ENCODE data around the gene KCNK3. TPM values are rescaled to one million over a fixed set of nuclear protein-coding genes. Genes with fewer than 3 reads are reported as not detected.

KCNK3 gene
- total RNA-seq, 1 donor from 2014 or later: 21.7 TPM

DNA sequence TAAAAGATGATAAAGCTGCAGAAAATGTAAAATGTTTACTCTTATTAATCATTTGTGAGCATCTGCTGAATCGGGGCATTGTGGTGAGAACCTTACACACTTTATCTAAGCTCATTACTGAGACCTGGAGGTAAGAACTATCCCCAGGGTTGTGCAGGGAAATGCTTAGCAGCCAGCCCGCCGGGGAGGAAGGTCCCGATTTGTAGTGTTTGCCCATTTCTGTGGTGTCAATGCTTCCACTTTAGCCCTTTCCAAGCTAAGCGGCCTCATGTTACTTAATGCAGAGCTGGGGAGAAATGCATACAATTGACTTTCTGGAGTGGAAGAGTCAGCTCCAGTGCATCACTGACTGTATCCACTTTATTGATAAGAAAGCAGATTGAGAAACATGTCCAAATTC is 20.8 kb upstream of the KCNK3 start:
- no peak for DNase-seq
- no peak overlapping the region for H3K27ac Mint-ChIP-seq (ENCODE audit: unreplicated experiment)
- H3K9me3 Mint-ChIP-seq (ENCODE audit: unreplicated experiment): peaks cover 3% of the 10 kb centered on the region
- H3K4me3 Mint-ChIP-seq (ENCODE audit: unreplicated experiment): no peak overlapping the region
- TF ChIP-seq, protein P1, sequence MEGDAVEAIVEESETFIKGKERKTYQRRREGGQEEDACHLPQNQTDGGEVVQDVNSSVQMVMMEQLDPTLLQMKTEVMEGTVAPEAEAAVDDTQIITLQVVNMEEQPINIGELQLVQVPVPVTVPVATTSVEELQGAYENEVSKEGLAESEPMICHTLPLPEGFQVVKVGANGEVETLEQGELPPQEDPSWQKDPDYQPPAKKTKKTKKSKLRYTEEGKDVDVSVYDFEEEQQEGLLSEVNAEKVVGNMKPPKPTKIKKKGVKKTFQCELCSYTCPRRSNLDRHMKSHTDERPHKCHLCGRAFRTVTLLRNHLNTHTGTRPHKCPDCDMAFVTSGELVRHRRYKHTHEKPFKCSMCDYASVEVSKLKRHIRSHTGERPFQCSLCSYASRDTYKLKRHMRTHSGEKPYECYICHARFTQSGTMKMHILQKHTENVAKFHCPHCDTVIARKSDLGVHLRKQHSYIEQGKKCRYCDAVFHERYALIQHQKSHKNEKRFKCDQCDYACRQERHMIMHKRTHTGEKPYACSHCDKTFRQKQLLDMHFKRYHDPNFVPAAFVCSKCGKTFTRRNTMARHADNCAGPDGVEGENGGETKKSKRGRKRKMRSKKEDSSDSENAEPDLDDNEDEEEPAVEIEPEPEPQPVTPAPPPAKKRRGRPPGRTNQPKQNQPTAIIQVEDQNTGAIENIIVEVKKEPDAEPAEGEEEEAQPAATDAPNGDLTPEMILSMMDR (IDR thresholded peaks at IDR 0.05; ENCODE audit: partially characterized antibody, unreplicated experiment): no peak
- peaks cover 10% of the 10 kb centered on the region for H3K36me3 Mint-ChIP-seq (ENCODE audit: unreplicated experiment)
- peaks cover 12% of the 10 kb centered on the region for H3K4me1 Mint-ChIP-seq (ENCODE audit: low read depth, unreplicated experiment)
- peaks cover 11% of the 10 kb centered on the region for H3K27me3 Mint-ChIP-seq (ENCODE audit: unreplicated experiment)

DNA sequence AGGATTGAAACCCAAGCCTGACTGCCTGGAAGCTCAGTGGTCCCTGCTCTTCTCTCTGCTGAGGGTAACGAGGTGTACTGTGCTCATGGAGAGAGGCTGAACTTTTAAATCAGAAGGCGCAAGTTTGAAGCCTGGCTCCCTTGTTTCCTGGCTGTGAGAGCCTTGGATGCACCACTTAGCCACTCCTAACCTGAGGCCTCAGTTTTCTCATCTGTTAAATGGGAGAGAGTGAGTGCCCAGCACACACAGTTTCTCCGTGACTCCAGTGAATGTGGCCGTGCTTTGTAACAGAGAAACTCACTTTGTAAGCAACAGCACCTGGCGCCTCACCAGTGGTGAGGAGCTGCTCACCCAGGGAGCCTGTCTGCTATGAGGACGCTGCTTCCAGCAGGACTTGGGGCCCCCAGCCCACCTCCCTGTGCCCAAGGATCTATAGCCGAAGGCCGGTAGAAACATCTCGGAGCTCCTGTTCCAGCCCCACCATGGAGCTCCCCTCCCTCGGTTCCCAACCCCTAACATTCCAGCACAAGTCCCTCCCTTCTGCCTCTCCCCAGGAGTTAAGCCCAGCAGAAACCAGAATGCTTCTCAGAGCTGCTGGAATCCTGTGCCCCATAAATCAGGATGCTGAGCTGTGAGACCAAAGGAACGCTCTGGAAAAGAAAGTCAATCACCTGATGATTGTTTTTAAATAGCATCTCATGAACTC is 20.3 kb upstream of the KCNK3 start:
- Mint-ChIP-seq H3K4me1 (ENCODE audit: low read depth, unreplicated experiment) (peaks cover 12% of the 10 kb centered on the region), H3K27ac (ENCODE audit: unreplicated experiment) (no peak overlapping the region), H3K36me3 (ENCODE audit: unreplicated experiment) (peaks cover 8% of the 10 kb centered on the region), H3K27me3 (ENCODE audit: unreplicated experiment) (peaks cover 11% of the 10 kb centered on the region), H3K4me3 (ENCODE audit: unreplicated experiment) (no peak overlapping the region), H3K9me3 (ENCODE audit: unreplicated experiment) (no peaks in the 10 kb centered on the region)
- TF ChIP-seq, protein P1 (IDR thresholded peaks at IDR 0.05; ENCODE audit: partially characterized antibody, unreplicated experiment): no peak
- DNase-seq: no peak

DNA sequence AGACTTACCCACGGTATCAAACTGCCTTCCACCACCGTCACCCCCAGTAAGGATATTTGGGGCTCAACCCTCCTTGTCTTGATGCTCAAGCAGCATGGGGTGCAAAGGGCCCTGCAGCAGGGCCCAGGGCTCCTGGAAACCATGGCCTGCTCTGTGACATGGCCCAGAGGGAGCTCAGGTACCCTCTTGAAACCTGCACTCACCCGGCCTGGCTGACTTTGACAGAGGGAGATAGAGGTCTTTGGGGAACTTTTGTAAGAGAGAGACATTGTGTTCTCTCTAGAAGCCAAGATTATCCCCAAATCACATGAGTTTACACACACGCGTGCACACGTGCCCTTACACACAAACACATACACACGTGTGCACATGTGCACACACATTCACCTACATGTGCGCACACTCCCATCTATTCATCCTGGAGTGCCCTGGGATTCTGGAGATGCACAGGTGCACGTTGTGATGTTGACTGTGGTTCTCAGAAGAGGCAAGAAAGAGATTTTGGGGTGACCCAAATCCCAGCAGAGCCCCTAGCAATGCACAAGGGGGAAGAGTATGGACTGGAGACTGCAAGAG is 19.6 kb upstream of the KCNK3 start:
- TF ChIP-seq, protein P1 (IDR thresholded peaks at IDR 0.05; ENCODE audit: partially characterized antibody, unreplicated experiment): no peak
- H3K4me3 Mint-ChIP-seq (ENCODE audit: unreplicated experiment): no peak overlapping the region
- H3K36me3 Mint-ChIP-seq (ENCODE audit: unreplicated experiment): peaks cover 11% of the 10 kb centered on the region
- H3K9me3 Mint-ChIP-seq (ENCODE audit: unreplicated experiment): no peaks in the 10 kb centered on the region
- peaks cover 12% of the 10 kb centered on the region for H3K4me1 Mint-ChIP-seq (ENCODE audit: low read depth, unreplicated experiment)
- H3K27ac Mint-ChIP-seq (ENCODE audit: unreplicated experiment): no peak overlapping the region
- H3K27me3 Mint-ChIP-seq (ENCODE audit: unreplicated experiment): peaks cover 11% of the 10 kb centered on the region
- no peak for DNase-seq

DNA sequence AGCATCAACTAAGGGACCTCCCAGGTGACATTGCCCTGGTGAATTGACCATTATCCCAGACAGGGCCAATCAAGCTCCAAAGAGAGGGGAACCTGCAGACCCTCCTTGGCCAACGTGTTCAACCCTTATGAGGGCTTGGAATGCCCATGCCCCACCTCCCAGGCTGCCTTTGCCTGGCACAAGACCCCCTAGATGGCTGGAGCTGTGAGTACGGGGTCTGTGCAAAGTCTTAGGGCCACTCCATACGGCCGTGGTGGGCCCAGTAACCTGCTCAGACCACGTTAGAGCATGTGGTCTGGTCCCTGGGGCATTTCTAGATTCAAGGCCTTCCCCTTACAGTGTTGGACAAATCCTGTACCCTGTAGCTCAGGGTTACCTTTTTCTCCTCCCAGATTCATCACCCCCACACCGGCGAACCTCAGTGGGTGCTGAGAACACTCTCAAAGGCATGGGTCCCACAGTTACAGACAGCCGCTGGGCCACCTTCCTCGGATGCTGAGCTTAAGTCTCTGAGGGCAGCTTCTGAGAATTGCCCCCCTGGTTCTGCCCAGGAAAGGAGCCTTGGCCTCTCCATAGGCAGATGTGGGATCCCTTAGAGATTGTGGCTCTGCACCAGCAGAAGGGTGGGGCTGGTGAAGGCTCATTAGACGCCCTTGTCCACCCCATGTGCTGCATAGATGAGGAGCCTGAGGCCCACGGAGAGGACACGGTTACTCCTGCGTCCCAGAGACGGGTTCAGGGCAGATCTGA is 18.3 kb upstream of the KCNK3 start:
- peaks cover 11% of the 10 kb centered on the region for H3K27me3 Mint-ChIP-seq (ENCODE audit: unreplicated experiment)
- TF ChIP-seq, protein P1 (IDR thresholded peaks at IDR 0.05; ENCODE audit: partially characterized antibody, unreplicated experiment): no peak
- H3K36me3 Mint-ChIP-seq (ENCODE audit: unreplicated experiment): peaks cover 13% of the 10 kb centered on the region
- no peak for DNase-seq
- H3K9me3 Mint-ChIP-seq (ENCODE audit: unreplicated experiment): no peaks in the 10 kb centered on the region
- no peak overlapping the region for H3K4me3 Mint-ChIP-seq (ENCODE audit: unreplicated experiment)
- no peak overlapping the region for H3K27ac Mint-ChIP-seq (ENCODE audit: unreplicated experiment)
- peaks cover 8% of the 10 kb centered on the region for H3K4me1 Mint-ChIP-seq (ENCODE audit: low read depth, unreplicated experiment)

DNA sequence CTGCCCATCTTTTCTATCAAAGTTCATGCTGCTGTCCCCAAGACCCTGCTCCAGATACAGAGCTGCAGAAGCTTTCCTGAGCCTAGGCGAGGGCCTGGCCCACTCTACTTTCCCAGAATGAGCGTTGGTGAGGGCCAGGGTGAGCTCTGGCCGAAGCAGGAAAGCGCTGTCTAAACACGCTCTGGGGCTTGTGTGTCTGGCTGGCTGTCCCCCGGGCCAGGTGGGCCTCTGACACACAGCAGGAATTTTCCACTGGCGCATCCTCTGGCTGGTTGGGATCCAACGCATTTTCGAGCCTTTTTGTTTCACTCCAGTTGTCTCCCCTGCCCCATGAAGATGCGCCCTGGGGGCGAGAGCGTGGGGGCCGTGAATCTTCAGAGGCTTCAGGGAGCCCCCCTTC is 17.8 kb upstream of the KCNK3 start:
- Mint-ChIP-seq H3K36me3 (ENCODE audit: unreplicated experiment) (peaks cover 13% of the 10 kb centered on the region), H3K27me3 (ENCODE audit: unreplicated experiment) (peaks cover 12% of the 10 kb centered on the region), H3K4me1 (ENCODE audit: low read depth, unreplicated experiment) (peaks cover 2% of the 10 kb centered on the region), H3K27ac (ENCODE audit: unreplicated experiment) (no peak overlapping the region), H3K9me3 (ENCODE audit: unreplicated experiment) (no peaks in the 10 kb centered on the region), H3K4me3 (ENCODE audit: unreplicated experiment) (no peak overlapping the region)
- TF ChIP-seq, protein P1 (IDR thresholded peaks at IDR 0.05; ENCODE audit: partially characterized antibody, unreplicated experiment): no peak
- no peak for DNase-seq
